GM18873 (cell line): Measurements from ENCODE around the gene MAP2K5.

ENCODE experiments used
- ATAC-seq: cut with Tn5 transposase; IDR thresholded peaks from one replicate; pipeline ENCODE4 v1.9.1; 2021; ENCODE audit warnings: mild to moderate bottlenecking, moderate library complexity, moderate number of reproducible peaks; ENCODE audit not compliant: unreplicated experiment, low FRiP score

Gene MAP2K5

DNA sequence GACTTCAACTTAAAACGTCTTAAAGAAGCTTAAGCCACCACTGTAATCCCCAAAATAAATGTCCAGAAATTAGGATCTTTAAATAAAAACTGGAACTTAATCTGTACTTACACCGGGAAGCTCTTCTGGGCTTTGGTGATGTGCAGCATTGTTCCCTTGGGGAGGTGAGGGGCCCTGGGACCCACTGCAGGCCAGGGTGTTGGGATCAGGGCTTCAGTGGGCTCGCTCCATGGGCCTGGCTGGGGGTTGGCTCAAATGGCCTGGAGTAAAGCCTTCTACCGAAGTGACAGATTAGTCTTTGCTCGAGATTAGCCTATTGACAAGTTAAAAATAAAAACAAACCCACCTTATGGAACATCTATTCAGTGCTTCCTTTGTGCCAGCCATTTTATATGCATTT lies 303.5 kb downstream of the MAP2K5 start:
- no peak for ATAC-seq

DNA sequence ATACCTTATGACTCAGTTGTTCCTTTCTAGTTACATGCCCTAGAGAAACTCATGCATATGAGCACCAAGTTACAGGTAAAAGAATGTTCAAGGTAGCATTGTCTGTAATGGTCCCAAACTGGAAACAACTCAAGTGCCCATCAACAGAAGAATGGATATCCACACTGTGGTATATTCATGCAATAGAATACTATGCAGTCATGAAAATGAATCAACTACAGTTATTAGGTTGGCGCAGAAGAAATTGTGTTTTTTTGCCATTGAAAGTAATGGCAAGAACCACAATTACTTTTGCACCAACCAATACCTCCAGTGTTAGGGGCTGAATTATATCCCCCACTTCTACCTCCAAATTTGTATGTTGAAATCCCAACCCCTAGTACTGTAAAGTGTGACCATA lies 307.0 kb downstream of the MAP2K5 start:
- ATAC-seq, result no peak

DNA sequence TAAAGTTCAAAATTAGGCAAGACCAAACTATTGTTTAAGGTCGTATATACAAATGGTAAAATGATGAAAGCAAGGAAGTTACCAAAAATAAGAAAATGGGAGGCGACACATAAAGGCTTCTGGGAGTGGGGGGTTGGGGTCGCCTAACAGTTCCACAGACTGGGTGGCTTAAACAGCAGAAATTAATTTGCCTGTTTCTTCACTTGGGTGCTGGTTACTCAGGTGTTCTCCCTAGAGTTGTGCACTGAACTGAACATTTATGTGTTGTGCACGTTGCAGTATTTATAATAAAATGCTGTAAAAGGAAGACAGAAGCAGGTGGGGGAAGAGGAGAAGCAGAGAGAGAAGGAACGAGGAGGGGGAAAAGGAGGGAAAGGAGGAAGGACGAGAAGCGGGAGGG lies 307.8 kb downstream of the MAP2K5 start:
- no peak for ATAC-seq

- ATAC-seq, result no peak
These were observed 308.6 kb downstream of the MAP2K5 start for GRCh38 chr15:67850994-67851571.

- ATAC-seq, result no peak
These were observed 309.9 kb downstream of the MAP2K5 start for GRCh38 chr15:67852418-67852817.

DNA sequence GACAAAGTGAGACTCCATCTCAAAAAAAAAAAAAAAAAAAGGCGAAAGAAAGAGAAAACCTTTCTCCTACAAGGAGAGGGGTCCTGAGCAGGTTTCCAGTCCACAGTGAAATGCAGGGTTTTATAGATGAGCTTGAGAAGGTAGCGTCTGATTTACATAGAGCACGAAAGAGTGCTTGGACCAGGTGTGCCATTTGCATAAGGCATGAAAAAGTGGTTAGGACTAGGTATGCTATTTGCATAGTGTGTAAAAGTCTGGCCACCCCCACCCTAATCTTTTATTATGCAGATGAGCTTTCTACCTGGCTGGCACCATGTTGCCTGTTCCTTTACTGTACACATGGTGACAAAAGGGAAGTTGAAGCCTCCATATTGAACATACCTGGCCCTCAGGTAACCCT lies 311.0 kb downstream of the MAP2K5 start:
- ATAC-seq, result no peak

DNA sequence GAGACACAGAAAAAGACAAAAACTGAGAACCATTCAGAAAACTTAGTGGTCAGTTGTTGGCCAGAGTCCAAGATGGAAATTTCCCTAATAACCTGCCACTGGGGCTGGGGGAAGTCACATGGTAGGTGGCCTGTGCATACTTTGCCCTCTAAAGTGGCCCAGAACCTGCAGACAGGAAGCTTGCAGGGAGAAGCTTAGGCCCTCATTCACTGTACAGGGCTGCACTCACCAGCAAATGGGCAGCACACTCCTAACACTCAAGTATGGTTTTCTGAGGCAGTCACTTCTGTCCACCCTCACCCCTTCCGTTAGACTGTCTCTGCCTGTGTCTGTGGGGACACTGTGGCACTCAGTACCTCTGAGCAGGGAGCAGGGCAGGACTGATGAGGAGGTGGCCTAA lies 311.9 kb downstream of the MAP2K5 start:
- no peak for ATAC-seq

GRCh38 chr15:67855842-67856241 lies 313.3 kb downstream of the MAP2K5 start:
- ATAC-seq, result no peak
